GM18909 (cell line): ENCODE measurements around the gene MARK4.

Experiments
- ATAC-seq: cut with Tn5 transposase; IDR thresholded peaks from one replicate; pipeline ENCODE4 v1.9.1; 2021; ENCODE audit warnings: mild to moderate bottlenecking; ENCODE audit not compliant: unreplicated experiment, poor library complexity

The MARK4 gene

DNA sequence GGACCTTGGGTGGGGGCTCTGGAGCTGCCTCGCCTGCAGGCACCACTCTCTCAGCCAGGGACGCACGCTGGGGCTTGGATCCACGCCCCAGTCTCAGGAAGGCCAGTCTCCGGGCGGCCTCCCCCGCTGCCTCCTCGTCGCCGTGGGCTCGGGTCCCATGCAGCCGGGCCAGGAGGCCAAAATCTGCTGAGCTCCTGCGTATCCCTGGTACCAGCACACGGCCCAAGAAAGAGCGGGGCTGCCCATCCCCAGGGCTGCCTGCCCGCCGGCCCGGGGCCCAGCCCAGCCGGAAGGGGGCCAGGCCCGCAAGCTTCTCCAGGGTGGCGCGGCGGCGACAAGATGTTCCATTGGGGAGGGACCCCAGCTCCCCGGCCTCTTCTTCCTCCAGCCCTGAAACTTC lies 12.5 kb upstream of the MARK4 start:
- no peak for ATAC-seq

DNA sequence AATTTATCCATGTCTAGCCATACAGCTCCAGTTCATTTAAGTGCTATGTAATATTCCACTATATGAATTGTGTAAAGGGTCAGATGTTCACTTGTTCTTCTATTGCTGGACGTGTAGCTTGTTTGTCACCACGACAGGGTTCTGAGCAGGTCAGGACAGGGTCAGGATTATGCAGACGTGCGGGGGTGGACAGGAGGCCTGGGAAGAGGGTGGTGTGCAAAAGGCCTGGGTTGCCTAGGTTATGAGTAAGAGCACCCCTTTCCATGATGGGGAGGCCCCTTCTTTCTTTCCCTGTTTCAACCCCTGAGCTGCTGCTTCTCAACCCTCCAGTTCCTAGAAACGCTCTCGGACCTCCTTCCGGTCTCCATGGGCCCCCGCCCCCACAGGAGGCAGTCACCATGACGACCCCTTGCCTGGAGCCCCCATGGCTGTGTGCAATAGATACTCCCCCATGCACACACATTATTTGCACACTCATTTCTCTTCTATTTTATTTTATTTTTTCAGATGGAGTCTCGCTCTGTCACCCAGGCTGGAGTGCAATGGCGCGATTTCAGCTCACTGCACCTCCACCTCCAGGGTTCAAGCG lies 7.8 kb upstream of the MARK4 start:
- no peak for ATAC-seq

DNA sequence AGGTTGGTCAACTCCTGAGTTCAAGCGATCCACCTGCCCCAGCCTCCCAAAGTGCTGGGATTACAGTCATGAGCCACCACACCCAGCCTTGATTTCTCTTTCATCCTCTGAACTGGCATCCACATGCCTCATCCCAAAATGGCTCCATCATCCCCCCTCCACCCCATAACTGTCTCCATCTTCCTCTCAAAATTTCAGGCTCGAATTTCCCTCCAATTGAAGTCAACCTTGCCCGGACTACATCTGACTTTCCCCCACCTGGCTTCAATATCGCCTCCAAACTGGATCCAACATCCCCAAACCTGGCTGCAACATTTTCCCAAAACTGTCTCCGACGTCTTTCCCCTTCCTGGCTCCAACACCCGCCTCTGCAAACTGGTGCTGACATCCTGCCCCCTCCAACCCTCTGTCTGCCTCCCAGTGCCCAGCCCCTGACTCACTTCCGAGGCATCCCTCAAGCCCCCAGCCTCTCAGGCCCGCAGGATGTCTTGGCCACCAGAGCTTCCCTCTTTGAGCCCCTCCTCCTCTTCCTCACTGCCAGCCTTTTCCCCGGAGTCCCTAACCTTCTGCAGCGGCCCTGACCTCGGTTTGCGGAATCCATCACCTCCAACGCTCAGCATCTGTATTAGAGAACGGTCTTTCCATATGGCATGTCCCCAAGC lies 6.8 kb upstream of the MARK4 start:
- ATAC-seq, result no peak

DNA sequence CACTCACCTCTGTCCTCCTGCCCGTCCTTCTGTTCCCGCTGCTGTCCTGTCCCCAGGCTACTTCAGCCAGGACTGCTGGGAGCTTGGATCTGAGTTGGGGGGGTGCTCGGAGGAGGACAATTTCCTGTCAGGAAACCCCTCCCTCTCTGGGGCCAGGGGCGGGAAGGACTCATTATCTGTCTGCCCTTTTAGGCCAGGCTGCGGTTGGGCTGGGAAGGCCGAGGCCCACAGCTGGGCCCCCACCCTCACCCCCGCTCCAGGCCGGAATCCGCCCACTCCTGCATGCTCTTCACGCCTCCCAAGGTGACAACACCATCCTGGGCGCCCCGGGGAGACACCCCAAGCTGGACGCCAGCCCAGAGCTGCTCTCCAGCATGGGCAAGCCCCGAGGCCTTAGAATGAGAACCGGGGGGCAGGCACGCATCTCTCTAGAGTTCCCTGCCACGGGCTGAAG lies 5.7 kb upstream of the MARK4 start, which contains the start of gene EXOC3L2:
Gene EXOC3L2, minus strand, starts transcription at position 74 of the 454 bp plus-strand sequence. CDS start 6,362 bp downstream, outside the sequence.
- no peak for ATAC-seq

DNA sequence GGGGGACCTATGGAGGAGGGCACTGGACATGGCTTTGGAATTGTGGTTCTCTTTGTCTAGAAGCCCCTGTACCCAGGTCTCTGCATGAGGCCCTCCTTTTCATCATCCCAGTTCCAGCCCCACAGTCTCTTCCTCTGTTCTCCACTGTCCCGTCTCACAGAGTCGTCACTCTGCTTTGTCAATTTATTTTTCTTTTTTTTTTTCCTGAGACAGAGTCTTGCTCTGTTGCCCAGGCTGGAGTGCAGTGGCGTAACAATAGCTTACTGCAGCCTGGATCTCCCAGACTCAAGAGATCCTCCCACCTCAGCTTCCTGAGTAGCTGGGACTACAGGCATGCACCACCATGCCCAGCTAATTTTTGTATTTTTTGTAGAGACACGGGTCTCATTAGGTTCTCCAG lies 5.2 kb upstream of the MARK4 start:
- no peak for ATAC-seq

DNA sequence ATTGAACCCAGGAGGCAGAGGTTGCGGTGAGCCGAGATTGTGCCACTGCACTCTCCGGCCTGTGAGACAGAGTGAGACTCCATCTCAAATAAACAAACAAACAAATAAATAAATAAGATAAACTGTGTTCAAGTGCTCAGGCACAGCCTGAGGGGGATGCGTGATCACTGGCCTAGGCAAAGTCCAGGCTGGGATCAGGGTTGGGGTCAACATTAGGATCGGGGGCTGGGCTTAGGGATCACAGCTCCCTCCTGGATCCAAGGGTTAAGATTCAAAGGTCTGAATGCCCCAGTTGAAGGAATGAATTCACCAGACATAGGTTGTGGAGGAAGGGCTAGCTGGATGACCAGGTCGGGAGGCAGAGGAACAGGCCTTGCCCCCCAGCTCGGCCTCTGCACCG lies 3.9 kb upstream of the MARK4 start:
- no peak for ATAC-seq

DNA sequence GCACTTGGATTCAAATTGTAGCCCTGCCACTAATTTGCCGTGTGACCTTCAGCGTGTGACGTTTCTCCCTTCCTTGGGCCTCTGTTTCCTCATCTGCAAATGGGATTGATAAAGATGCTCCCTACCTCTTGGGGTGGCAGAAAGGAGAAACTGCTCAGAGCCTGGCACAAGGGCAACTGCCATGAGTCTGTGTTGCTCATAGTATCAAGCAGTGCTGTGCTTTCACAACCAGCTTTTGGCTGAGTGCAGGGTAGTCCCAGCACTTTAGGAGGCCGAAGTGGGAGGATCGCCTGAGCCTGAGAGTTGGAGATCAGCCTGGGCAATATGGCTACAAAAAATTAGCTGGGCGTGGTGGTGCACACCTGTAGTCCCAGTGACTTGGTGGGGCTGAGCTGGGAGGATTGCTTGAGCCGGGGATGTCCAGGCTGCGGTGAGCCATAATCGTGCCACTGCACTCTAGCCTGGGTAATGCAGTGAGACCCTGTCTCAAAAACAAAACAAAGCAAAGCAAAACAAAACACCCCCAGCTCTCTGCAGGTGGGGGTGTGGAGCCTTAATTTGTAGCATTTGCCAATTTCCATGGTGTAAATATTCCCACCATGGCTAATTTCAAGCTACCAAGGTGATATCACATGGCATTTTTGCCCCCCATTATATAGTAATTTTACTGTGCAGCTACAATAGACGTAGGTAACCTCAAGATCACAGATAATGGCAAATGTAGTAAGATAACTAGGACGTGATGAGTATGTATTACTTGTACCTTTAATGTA lies 1.6 kb upstream of the MARK4 start:
- no peak for ATAC-seq

DNA sequence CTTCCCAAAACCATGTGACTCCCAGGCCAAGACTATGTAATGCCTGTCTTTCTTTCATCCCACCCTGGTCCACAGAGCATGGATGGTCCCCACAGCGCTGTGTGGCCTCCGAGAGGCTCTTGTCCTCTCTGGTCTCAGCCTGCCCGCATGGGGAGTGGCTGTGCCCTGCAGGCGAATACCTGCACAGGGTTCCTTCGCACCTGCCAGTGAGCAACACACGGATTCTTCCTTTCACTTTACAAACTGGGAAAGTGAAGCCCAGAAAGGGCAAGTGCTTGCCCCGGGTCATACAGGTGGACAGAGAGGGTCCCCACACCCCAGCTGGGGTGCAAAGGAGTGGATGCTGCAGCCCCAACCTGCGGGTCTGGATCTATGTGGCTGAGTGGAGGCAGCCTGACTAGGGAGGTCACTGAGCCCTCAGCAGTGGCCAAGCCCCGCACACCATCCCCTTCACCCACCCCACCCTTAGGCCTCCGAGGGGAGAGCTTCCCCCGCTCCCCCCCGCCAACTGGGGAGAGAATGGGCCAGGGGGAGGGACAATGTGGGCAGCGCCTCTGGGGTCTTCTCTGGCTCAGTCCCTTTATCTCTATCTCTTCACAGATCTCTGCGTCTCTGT lies 747 bp upstream of the MARK4 start:
- no peak for ATAC-seq

DNA sequence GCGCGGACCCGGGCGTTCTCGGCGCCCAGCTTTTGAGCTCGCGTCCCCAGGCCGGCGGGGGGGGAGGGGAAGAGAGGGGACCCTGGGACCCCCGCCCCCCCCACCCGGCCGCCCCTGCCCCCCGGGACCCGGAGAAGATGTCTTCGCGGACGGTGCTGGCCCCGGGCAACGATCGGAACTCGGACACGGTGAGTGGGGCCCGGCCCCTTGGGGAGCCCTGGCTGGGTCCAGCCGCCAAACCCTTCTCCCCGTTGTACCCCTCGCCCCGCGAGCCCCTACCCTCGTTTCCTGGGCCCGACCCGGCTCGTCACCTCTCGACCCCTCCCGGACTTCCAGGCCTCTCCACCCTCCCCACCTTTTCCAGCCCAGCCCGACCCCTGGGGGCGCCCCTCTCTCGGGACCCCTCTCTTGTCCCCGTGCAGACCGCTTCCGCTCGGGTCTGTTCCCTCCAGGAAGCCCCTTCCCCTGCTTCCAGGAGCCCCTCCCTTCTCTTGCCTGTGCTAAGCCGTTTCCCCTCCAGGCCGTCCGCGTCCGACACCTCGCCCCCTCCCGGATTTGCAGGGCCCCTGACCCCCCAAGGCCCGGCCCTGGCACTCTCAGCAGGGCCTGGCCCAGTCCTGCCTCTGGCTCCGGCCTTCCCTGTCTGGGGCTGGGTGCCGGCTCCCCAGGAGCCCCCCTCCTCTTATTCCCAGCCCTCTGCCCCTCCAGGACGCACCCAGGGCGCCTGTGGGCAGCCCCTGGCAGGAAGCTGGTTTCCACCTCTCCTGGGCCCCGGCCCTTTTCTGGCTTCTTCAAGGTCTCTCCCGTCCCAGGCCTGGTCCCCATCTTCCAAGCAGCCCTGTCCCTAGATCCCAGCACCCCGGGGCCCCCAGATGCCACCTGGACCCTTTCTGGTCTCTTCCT lies 632 bp downstream of the MARK4 start:
- ATAC-seq, result peak; percentile 29

DNA sequence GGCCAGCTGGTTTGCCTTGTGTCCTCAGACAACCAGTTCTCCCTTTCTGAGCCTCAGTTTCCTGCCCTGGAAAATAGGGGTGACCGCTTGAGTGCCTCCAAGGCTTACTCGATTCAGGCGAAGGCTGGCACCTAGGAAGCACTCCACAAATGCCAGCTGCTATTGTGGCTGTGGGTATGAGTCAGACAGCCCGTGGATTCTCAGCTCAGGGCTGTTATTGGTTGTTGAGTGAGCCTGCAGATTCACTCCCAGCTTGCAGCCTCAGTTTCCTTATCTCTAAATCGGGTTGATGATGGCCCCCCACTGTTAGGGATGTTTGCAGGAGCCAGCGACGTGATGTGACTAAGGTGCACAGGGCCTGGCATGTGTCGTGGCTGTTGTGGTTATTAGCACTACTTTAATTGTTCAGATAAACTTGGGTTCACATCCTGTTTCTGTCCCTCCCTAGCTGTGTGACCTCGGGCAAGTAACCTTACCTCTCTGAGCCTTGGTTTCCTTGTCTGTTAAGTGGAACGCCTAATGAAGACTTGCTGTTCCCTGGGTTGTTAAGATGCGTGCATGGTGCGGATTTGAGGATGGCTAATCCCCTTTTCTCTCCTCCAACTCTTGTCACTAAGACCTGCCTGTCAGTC lies 2.4 kb downstream of the MARK4 start:
- ATAC-seq, result no peak

DNA sequence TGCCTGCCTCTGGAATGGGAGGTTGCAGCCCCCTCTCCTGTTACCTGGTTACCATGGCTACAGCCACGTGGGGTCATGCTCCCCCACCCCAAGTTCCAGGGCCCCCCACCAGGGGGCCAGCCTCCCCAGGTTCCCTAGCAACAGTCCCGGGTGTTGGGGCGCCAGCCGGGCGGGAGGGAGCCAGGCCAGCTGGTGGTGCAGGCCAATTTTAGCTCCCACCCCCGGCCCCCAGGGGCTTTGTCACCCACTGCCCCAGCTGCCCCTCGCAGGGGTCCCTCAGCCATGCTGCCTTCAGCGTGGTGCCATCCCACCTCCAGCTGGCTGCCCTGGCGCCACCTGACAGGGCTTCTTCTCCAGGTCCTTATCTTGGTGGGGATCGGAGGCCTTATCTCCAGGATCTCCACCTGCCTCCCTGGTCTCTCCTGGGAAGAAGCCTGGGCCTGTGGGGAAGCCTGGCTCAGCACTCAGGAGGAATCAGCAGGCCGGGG lies 3.0 kb downstream of the MARK4 start:
- no peak for ATAC-seq

DNA sequence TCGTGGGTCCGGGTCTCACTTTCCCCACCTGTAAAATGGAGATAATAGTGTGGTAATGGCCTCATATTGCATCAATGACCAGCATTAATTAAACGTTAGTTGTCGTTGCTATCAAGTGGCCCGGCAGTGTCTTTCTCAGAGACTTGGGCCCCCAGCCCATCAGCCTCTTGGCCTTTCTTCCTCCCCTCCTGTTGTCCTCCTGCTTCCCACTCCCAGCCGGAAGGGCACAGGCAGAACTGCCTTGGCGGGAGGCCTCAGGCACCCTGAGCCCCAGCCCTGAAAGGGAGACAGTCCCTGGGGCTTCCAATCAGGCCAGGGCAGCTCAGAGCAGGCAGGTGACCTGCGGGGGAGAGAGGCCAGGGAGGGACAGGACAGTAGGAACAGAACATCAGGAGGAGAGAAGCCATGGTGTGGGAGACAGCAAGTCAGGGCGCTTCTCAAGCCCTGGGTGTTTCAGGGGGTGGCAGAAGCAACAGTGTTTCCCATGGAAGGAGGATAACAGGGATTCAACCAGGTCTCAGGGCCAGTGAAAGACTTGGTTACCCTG lies 4.6 kb downstream of the MARK4 start:
- ATAC-seq, result no peak

DNA sequence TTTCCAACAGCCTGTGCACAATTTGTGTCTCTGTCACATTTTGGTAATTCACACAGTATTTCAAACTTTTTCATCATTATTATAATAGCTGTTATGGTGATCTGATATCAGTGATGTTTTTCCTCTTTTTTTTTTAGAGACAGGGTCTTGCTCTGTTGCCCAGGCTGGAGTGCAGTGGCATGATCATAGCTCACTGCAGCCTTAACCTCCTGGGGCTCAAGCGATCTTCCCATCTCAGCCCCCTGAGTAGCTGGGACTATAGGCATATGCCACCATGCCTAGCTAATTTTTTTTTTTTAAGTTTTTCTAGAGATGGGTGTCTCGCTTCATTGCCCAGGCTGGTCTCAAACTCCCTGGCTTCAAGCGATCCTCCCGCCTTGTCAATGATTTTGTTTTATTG lies 5.8 kb downstream of the MARK4 start:
- ATAC-seq, result no peak

DNA sequence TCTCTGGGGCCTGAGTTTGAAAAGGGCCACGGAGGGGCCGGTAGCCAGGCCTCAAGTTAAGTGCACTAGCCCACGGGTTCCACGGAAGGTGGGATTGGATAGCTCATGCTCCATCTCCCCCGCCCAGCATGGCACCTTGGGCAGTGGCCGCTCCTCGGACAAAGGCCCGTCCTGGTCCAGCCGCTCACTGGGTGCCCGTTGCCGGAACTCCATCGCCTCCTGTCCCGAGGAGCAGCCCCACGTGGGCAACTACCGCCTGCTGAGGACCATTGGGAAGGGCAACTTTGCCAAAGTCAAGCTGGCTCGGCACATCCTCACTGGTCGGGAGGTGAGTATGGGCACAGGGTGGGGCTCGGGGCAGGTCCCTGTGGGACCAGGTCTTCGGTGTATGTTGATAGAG lies 7.8 kb downstream of the MARK4 start:
- no peak for ATAC-seq

DNA sequence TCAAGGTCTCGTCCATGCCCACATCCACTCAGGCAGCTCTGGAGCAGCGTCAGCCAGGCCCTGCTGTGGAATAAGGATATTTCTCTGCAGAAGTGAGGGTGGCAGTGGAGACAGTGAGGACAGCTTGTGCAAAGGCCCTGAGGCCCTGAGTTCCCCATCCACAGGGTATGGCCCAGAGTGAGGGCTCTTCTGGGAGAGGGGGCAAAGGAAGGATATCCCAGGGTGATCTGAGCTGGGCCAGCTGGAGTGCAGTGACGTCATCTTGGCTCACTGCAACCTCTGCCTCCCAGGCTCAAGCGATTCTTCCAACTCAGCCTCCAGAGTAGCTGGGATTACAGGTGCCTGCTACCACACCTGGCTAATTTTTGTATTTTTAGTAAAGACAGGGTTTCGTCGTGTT lies 11.5 kb downstream of the MARK4 start:
- no peak for ATAC-seq

DNA sequence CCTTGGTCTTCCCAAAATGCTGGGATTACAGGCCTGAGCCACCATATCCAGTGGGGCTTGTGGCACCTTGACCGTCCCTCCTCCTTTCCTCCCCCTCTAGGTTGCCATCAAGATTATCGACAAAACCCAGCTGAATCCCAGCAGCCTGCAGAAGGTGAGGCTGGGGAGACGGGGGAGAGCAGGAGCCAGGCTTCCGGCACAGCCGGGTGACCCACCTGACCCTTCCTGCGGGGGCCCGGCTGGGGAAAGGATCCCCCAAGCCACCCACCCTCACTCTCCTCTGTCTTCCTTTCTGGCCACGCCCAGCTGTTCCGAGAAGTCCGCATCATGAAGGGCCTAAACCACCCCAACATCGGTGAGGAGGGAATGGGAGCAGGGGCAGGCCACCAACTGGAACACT lies 11.9 kb downstream of the MARK4 start:
- ATAC-seq, result no peak

DNA sequence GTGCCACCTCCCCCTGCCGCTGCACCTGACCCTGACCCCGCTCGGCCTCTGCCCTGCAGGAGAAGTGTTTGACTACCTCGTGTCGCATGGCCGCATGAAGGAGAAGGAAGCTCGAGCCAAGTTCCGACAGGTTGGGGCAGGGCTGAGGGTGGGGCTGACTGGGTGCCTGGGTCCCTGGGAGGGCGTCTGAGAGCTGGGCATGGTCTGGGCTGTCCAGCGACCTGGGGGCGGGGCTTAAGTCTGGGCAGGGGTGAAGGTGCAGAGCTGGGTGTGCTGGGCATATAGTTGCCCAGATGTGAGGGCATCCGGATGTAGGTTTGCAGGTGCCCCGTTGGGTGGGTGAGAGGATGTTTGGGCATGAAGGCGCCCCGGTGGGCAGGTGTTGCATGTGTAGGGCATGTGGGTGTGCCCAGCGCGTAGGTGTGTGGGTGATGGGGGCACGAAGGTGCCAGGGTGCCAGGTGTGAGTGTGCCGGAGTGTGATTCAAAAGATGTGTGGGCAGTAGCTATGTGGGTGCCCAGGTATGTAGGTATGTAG lies 13.8 kb downstream of the MARK4 start:
- no peak for ATAC-seq

DNA sequence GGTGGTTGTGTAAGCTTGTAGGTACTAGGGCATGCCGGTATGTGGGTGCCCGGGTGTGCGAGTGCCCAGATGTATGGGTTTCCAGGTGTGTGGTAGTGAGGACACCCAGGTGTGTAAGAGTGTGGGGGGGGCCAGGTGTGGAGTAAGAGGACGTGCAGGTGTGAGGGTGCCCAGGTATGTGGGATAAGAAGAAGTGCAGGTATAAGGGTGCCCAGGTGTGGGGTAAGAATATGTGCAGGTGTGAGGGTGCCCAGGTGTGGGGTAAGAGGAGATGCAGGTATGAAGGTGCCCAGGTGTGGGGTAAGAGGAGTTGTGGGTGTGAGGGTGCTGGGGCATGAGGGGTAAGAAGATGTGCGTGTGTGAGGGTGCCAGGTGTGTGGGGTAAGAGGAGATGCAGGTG lies 14.3 kb downstream of the MARK4 start:
- no peak for ATAC-seq

DNA sequence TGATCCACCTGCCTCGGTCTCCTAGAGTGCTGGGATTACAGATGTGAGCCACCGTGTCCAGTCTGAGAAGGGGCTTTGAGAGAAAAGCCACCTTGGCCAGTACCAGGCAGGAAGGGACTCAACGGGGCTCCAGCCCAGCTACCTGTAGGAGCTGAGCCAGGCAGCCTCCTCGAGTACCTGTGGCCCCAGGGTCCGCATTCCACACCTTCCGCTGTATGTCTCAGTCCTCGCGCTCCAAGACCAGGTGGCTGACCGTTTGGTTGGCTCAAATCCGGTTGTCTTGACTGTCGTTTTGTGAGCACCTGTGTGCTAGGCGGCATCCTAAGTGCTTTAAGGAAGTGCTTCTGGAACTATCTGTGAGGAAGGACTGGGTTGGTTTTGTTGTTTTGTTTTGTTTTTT lies 16.2 kb downstream of the MARK4 start:
- no peak for ATAC-seq
